PC-9 (cell line): ENCODE measurements around the gene FYN.

Experiments used
- CTCF ChIP-seq: fragments of 200-600 bp; sonication (generic); conservative IDR thresholded peaks from 2 replicates; pipeline ENCODE4 v1.6.1; 2017; ENCODE audit warnings: mixed run types, antibody characterized with exemption, mild to moderate bottlenecking, moderate library complexity
- EZH2 ChIP-seq: fragments of 200-600 bp; sonication (generic); IDR thresholded peaks from 2 replicates; pipeline ENCODE4 v1.8.0; 2017; ENCODE audit warnings: antibody characterized with exemption, low read depth

DNA sequence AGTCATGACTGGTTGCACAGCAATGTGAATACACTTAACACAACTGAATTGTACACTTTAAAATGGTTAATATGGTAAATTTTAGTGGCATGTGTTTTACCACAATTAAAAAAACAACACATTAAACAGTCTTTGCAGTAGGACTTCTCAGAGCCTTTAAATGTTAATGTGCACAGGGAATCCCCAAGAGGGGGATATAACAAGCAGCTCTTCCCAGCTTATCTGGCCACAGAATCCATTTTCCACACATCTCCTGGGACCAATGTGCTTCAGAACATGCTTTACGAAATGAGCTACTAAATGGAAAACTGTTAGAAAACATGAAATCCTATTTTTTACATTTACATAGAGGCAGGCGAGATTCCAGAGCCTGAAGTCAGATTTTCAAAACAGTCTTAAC lies 44.4 kb downstream of the FYN start:
- TF ChIP-seq CTCF, result no peak
- TF ChIP-seq EZH2, result no peak
